Activated T-helper 9 cell treated with anti-CD3 and anti-CD28 coated beads, Interleukin-2, amount 50 U/mL, for 16 hours (primary cell): ENCODE measurements around the gene CDC26.
"Not testable (repeated sequence)": the region's sequence is repeated elsewhere in the genome, so short reads cannot be mapped to it uniquely, and the experiment has no call there.

Source experiments
- DNase-seq: peaks from one replicate; pipeline ENCODE4 v3.0.0-alpha.2; 2020; ENCODE audit warnings: low read depth

CDC26 gene

DNA sequence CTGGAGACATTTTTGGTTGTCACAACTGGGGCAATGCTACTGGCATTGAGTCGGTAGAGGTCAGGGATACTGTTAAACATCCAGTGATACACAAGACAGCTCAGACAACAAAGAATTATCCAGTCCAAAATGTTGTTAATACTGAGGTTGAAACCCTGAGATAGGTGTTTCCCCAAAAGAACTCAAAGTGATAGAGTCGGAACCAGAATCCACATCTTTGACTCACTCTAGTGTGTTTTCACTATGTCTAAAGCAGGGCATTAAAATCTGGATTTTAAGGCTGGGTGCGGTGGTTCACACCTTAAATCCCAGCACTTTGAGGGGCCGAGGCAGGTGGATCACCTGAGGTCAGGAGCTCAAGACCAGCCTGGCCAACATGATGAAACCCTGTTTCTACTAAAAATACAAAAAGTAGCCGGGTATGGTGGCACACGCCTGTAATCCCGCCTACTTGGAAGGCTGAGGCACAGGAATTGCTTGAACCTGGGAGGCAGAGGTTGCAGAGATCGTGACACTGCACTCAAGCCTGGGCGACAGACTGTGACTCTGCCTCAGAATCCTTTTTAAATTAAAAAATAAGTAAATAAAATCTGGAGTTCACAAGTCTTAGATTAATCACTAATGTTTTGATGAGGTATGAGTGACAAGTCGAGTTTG lies 37.0 kb downstream of the CDC26 start:
- no peak for DNase-seq

DNA sequence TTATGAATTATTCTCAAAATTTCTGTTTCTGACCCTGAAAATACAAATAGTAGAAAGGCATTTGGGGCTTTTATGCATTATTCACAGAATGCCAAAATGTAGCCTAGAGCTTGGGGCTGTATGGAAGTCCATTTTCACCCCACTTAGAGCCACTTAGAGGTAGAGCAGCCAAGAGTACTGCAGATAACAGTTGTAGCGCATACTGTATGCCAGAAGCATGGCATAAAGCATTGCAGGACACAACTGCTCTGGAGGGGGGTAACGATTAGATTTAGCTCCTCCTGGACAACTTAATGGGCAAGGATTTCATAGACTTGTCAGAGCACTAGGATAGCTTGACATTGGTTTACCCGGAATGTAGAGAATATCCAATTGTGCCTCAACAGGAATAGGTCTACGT lies 38.3 kb downstream of the CDC26 start:
- no peak for DNase-seq

DNA sequence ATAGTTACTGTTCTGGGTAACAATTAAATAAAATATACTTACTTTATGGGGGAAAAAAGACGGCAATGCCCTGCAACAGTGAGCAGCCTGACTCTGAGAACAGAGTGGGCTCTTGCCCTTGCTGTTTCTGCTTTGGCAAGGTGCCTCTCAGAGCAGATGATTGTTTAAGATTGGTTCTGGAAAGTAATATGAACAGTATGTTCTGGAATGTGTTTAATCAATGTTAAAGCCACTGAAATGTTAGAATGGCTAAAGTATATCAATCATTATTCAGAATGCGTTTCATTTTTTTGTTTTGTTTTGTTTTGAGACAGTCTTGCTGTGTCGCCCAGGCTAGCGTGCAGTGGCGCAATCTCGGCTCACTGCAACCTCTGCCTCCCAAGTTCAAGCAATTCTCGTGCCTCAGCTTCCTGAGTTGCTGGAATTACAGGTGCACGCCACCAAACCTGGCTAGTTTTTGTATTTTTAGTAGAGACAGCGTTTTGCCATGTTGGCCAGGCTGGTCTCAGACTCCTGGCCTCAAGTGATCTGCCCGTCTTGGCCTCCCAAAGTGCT lies 39.6 kb downstream of the CDC26 start:
- not testable (repeated sequence) for DNase-seq

- no peak for DNase-seq
These were observed 43.7 kb downstream of the CDC26 start for GRCh38 chr9:113231701-113232100.

DNA sequence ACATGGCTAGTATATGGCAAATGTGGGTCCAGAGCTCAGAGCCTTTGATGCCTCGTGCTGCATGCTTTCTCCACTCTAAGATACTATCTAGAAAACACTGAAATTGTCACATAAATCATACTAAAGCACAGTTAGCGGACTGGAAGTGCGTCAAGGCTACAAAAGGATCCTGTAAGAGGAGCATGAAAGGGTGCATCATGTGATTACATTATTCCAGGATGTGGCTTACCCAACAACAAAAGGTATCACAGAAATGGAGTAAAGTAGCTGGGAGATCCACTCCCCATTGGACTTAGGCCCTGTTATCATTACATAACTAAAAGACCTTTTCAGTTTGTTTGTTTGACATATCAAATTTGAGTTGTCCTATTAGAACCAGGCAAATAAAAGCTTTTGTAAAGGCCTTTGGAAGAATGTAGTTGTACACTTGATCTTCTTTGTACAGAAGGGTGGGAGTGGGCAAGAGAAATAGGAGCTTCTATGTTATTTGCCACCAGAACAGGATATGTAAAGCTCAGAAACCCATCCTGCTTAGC lies 47.2 kb downstream of the CDC26 start:
- no peak for DNase-seq

GRCh38 chr9:113227436-113227835 lies 47.9 kb downstream of the CDC26 start:
- no peak for DNase-seq

- DNase-seq, result no peak
These were observed 51.4 kb downstream of the CDC26 start for GRCh38 chr9:113223963-113224362.

- no peak for DNase-seq
These were observed 52.9 kb downstream of the CDC26 start for GRCh38 chr9:113222482-113222841.

- no peak for DNase-seq
These were observed 53.4 kb downstream of the CDC26 start for GRCh38 chr9:113221800-113222481.

GRCh38 chr9:113221003-113221799 lies 54.2 kb downstream of the CDC26 start, which contains the start of the genes FKBP15 and SLC31A1:
TSS of gene FKBP15 (minus strand) at chr9:113221277. CDS start at chr9:113221243, 34 bp downstream.
TSS of gene SLC31A1 (plus strand) at chr9:113221544. CDS start at chr9:113256149, 34,605 bp downstream.
- DNase-seq, result peak; percentile 95

GRCh38 chr9:113220467-113221002 lies 54.8 kb downstream of the CDC26 start:
- DNase-seq, result no peak

- no peak for DNase-seq
These were observed 55.4 kb downstream of the CDC26 start for GRCh38 chr9:113219969-113220368.

DNA sequence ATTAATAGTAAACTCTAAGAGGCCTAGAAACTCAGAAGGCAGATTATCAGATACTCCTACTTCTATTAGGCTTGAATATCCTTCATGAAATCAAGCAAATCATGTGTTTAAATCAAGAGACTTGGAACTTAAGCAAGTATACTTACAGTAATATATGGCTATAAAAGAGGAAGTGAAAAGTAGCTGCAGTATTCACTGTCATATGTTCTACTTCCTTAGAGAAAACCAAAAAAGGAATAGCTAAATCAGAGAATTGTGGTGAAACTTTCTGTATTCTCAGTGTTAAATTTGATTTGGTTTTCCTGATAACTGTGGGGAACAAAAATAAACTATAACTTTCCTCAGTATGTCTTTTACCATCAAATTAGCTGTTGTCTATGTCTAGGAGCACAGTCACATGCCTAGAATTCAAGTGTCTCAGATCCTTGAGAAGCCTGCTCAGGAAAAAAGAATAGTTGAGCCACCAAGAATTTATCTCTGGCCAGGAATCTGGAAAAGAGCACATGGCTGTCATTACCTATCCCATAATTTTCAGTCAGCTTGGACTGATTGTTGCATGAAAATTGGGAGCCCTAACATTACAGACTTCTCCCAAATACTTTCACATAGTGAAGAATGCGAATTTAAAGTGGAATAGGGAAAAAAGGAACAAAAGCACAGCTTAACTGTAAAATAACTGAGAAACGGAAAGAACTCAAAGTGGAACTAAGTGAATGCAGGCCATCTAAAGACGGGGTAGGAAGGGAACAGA lies 56.0 kb downstream of the CDC26 start:
- no peak for DNase-seq
